ENCODE data around the gene ENPP1. TPM values are rescaled to one million over a fixed set of nuclear protein-coding genes. Genes with fewer than 3 reads are reported as not detected.
A peak's percentile ranks its signal among the peaks of the same experiment; 100 is the strongest.
"Not testable (repeated sequence)": the region's sequence is repeated elsewhere in the genome, so short reads cannot be mapped to it uniquely, and the experiment has no call there.

ENPP1 gene
- total RNA-seq, 1 experiment from 2014 or later: 17.8 TPM

- Histone ChIP-seq H3K4me3 (ENCODE audit: insufficient read depth, low read depth, low read length) (no peak overlapping the region), H3K36me3 (replicated peaks; ENCODE audit: control insufficient read depth, insufficient read depth, low read length) (peaks cover 5% of the 10 kb centered on the region), H3K27me3 (ENCODE audit: control insufficient read depth, insufficient read depth, low read length) (no peaks in the 10 kb centered on the region)
- DNase-seq: no peak
Measured at GRCh38 chr6:131894493-131895424, 86.9 kb downstream of the ENPP1 start.

- no peaks in the 10 kb centered on the region; the same call in 1 of the 2 replicates for H3K36me3 ChIP-seq (replicated peaks; ENCODE audit: control insufficient read depth, insufficient read depth, low read length)
- H3K4me3 ChIP-seq (ENCODE audit: insufficient read depth, low read depth, low read length): no peak overlapping the region
- DNase-seq: no peak
- no peaks in the 10 kb centered on the region for H3K27me3 ChIP-seq (ENCODE audit: control insufficient read depth, insufficient read depth, low read length)
Measured at GRCh38 chr6:131897050-131897435, 89.2 kb downstream of the ENPP1 start.

GRCh38 chr6:131897621-131898020 is 89.8 kb downstream of the ENPP1 start:
- Histone ChIP-seq H3K36me3 (replicated peaks; ENCODE audit: control insufficient read depth, insufficient read depth, low read length) (no peaks in the 10 kb centered on the region), H3K4me3 (ENCODE audit: insufficient read depth, low read depth, low read length) (no peak overlapping the region), H3K27me3 (ENCODE audit: control insufficient read depth, insufficient read depth, low read length) (no peaks in the 10 kb centered on the region)
- DNase-seq: no peak

- no peaks in the 10 kb centered on the region for H3K27me3 ChIP-seq (ENCODE audit: control insufficient read depth, insufficient read depth, low read length)
- no peak overlapping the region for H3K4me3 ChIP-seq (ENCODE audit: insufficient read depth, low read depth, low read length)
- no peaks in the 10 kb centered on the region for H3K36me3 ChIP-seq (replicated peaks; ENCODE audit: control insufficient read depth, insufficient read depth, low read length)
- DNase-seq: no peak
Measured at GRCh38 chr6:131898718-131899117, 90.9 kb downstream of the ENPP1 start.

- no peak overlapping the region for H3K4me3 ChIP-seq (ENCODE audit: insufficient read depth, low read depth, low read length)
- H3K36me3 ChIP-seq (replicated peaks; ENCODE audit: control insufficient read depth, insufficient read depth, low read length): no peaks in the 10 kb centered on the region
- no peak for DNase-seq
- H3K27me3 ChIP-seq (ENCODE audit: control insufficient read depth, insufficient read depth, low read length): no peaks in the 10 kb centered on the region
Measured at GRCh38 chr6:131900231-131900630, 92.4 kb downstream of the ENPP1 start.

GRCh38 chr6:131901326-131901873 is 93.6 kb downstream of the ENPP1 start:
- not testable (repeated sequence) for H3K36me3 ChIP-seq (replicated peaks; ENCODE audit: control insufficient read depth, insufficient read depth, low read length); H3K4me3 ChIP-seq (ENCODE audit: insufficient read depth, low read depth, low read length); H3K27me3 ChIP-seq (ENCODE audit: control insufficient read depth, insufficient read depth, low read length); DNase-seq

- not testable (repeated sequence) for DNase-seq; H3K36me3 ChIP-seq (replicated peaks; ENCODE audit: control insufficient read depth, insufficient read depth, low read length); H3K27me3 ChIP-seq (ENCODE audit: control insufficient read depth, insufficient read depth, low read length)
- peak overlapping the region; percentile 48 for H3K4me3 ChIP-seq (ENCODE audit: insufficient read depth, low read depth, low read length)
Measured at GRCh38 chr6:131903734-131904133, 95.9 kb downstream of the ENPP1 start.

DNA sequence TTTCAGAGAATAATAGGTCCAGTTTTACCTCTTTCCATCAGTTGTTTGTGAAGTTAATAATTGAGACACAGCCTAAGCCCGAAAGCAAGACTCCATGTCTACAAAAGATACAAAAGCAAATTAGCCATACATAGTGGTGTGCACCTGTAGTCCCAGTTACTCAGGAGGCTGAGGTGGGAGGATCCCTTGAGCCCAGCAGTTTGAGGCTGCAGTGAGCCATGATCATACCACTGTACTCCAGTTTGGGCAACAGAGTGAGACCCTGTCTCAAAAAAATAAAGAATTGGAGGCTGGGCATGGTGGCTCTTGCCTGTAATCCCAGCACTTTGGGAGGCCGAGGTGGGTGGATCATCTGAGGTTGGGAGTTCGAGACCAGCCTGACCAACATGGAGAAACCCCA is 101.0 kb downstream of the ENPP1 start:
- DNase-seq; H3K36me3 ChIP-seq (replicated peaks; ENCODE audit: control insufficient read depth, insufficient read depth, low read length); H3K27me3 ChIP-seq (ENCODE audit: control insufficient read depth, insufficient read depth, low read length); H3K4me3 ChIP-seq (ENCODE audit: insufficient read depth, low read depth, low read length): not testable (repeated sequence)

GRCh38 chr6:131909408-131910218 is 101.8 kb downstream of the ENPP1 start:
- Histone ChIP-seq H3K4me3 (ENCODE audit: insufficient read depth, low read depth, low read length) (no peak overlapping the region), H3K27me3 (ENCODE audit: control insufficient read depth, insufficient read depth, low read length) (no peaks in the 10 kb centered on the region), H3K36me3 (replicated peaks; ENCODE audit: control insufficient read depth, insufficient read depth, low read length) (peaks cover 10% of the 10 kb centered on the region)
- peak; percentile 32 for DNase-seq

DNA sequence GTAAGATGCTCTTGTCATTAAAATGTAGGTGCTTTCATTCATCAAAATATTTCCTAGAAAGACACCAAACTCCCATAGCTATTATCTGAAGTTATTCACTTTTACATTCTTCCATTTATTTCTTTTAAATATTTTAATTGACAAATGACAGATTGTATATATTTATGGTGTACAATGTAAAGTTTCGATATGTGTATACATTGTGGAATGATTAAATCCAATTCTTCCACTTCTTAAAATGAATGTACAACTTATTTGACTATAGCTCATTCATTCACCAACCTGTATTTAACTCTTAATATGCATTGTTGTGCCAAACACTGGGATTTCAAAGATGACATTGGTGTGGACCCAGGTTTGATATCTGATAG is 102.4 kb downstream of the ENPP1 start:
- Histone ChIP-seq H3K27me3 (ENCODE audit: control insufficient read depth, insufficient read depth, low read length) (no peaks in the 10 kb centered on the region), H3K36me3 (replicated peaks; ENCODE audit: control insufficient read depth, insufficient read depth, low read length) (peaks cover 11% of the 10 kb centered on the region), H3K4me3 (ENCODE audit: insufficient read depth, low read depth, low read length) (no peak overlapping the region)
- no peak for DNase-seq

DNA sequence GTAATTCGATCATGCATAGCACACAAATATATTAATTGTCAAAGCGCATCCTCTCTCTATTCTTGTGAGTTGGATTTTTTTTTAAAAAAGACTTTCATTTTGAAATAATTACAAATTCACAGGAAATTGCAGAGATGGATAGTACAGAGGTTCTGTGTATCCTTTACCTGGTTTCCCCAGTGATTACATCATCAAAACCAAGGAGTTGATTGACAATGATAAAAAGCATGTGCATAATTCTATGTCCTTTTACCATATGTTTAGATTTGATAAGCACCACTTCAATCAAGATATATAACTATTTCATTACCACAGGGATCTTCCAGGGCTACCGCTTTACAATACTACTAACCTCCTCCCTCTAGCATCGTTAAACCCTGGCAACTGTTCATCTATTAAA is 103.1 kb downstream of the ENPP1 start:
- peaks cover 17% of the 10 kb centered on the region for H3K36me3 ChIP-seq (replicated peaks; ENCODE audit: control insufficient read depth, insufficient read depth, low read length)
- no peak overlapping the region for H3K4me3 ChIP-seq (ENCODE audit: insufficient read depth, low read depth, low read length)
- no peaks in the 10 kb centered on the region for H3K27me3 ChIP-seq (ENCODE audit: control insufficient read depth, insufficient read depth, low read length)
- no peak for DNase-seq

GRCh38 chr6:131911951-131912350 is 104.1 kb downstream of the ENPP1 start:
- no peaks in the 10 kb centered on the region for H3K27me3 ChIP-seq (ENCODE audit: control insufficient read depth, insufficient read depth, low read length)
- no peak for DNase-seq
- no peak overlapping the region for H3K4me3 ChIP-seq (ENCODE audit: insufficient read depth, low read depth, low read length)
- H3K36me3 ChIP-seq (replicated peaks; ENCODE audit: control insufficient read depth, insufficient read depth, low read length): peaks cover 17% of the 10 kb centered on the region

- H3K36me3 ChIP-seq (replicated peaks; ENCODE audit: control insufficient read depth, insufficient read depth, low read length): peaks cover 23% of the 10 kb centered on the region
- DNase-seq: no peak
- H3K27me3 ChIP-seq (ENCODE audit: control insufficient read depth, insufficient read depth, low read length): no peaks in the 10 kb centered on the region
- no peak overlapping the region for H3K4me3 ChIP-seq (ENCODE audit: insufficient read depth, low read depth, low read length)
Measured at GRCh38 chr6:131914234-131914633, 106.4 kb downstream of the ENPP1 start.

DNA sequence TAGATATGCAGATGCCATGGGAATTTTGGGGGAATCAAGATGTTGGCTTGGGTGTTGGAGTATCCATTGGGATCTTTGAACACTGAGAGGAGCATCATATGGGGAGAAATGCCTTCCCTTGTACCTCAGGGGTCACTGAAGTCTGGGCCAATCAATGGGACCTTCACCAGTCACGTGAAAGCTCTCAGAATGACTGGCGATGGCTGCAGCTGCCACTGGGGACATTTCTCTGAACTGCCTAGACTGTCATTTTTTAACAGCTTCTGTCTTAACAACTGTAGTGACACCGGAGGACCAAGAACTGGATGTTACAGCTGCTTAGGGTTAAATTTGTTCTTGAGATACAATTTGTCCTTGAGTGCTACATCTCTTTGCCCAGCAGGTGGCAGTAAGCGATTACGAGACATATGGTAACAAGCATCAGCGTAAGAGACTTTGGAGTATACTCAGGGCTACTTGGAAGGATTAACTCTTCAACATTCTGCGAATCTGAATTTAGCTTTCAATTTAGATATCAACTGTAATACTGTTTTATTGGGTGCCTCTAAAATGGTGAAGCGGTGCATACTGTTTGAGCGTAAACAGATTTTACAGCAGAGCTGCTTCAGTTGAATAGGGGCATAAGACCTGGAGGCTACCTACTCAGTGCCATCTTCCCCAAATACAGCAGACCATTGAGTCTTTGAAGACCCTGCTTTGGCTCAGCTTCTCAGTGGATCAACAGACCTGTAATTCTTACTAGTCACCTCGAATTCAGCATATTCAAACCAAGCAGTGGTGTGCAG is 107.3 kb downstream of the ENPP1 start:
- peak; percentile 30 for DNase-seq
- Histone ChIP-seq H3K27me3 (ENCODE audit: control insufficient read depth, insufficient read depth, low read length) (no peaks in the 10 kb centered on the region), H3K4me3 (ENCODE audit: insufficient read depth, low read depth, low read length) (no peak overlapping the region), H3K36me3 (replicated peaks; ENCODE audit: control insufficient read depth, insufficient read depth, low read length) (peaks cover 23% of the 10 kb centered on the region)

Measured in H7 (cell line).